Measurements from ENCODE around the gene UBE2H.

The UBE2H gene

GRCh38 chr7:129950933-129951225 lies 1.9 kb downstream of the UBE2H start:
- in situ Hi-C loops (cut with MboI; ENCODE audit: low sequenced_read_pairs), result no loop called here

- in situ Hi-C loops (cut with MboI; ENCODE audit: low sequenced_read_pairs), result no loop called here
Observed at GRCh38 chr7:129950191-129950932, 2.4 kb downstream of the UBE2H start.

DNA sequence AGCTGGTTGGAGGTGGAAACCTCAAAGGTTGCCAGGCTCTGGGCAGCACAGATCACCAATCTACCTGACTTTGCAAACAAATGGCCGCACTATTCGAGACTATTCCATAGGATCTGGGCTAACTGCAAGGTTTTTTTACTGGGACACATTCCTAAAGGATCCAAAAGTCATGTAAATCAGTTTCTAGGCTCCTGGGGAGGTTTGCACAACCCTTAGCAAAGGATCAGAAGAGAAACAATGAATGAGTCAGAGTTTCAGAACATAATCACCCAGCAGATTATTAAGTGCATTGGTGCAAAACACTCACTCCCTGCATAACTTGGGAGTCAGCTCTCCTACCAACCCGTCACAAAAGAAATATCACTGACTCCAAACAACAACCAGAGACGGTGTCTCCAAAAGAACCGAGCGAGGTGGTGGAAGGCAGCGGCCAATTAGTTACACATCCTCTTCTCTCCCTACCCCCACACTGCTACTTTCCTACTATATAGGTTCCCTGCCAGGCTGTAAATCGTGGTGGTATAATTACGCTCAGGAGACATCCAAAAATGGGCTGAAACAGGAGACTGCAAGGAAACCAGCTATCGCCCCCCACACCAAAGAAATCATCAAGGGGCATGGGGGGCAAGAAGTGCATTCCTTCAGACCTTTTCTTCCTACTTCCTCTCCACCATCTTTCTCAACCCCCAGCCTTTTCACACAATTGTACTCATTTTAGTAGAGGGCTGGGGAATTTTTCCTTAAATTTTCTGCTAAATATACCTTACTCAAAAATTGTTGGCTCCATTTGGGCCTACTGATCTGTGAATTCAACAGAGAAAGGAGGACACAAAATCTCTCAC lies 3.2 kb downstream of the UBE2H start:
- in situ Hi-C loops (cut with MboI; ENCODE audit: low sequenced_read_pairs), result no loop called here

DNA sequence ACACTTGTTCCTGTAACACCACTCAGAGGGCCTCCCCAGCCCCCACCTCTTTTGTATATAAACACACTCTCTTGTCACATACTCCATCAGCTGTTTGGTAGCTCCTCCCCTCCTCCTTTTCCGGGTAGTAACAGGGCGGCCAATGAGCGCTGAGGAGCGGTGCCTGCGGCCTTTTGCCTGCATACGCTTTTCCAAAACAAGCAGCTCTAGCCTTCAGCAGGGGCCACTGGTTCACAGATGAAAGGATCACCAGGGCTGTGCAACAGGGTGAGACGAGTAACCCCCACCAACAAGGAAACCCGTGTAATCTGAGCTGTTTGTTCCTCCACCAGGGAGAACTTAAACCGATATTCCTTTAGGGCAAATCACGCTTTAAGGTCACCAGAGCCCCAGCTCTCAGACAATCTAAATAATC lies 3.9 kb downstream of the UBE2H start:
- in situ Hi-C loops (cut with MboI; ENCODE audit: low sequenced_read_pairs), result no loop called here

- in situ Hi-C loops (cut with MboI; ENCODE audit: low sequenced_read_pairs), result no loop called here
Observed at GRCh38 chr7:129948338-129948737, 4.4 kb downstream of the UBE2H start.

DNA sequence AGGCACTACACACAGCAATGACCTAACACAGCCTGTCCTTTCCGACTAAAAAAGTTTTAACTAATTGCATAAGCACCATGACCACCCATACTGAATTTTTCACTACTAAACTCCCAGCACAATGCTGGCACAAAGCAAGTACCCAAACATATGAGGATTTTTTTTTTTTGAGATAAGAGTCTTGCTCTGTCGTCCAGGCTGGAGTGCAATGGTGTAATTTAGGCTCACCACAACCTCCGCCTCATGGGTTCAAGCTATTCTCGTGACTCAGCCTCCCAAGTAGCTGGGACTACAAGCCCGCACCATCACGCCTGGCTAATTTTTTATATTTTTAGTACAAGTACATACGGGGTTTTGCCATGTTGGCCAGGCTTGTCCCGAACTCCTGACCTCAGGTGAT lies 5.1 kb downstream of the UBE2H start:
- in situ Hi-C loops (cut with MboI; ENCODE audit: low sequenced_read_pairs), result no loop called here

DNA sequence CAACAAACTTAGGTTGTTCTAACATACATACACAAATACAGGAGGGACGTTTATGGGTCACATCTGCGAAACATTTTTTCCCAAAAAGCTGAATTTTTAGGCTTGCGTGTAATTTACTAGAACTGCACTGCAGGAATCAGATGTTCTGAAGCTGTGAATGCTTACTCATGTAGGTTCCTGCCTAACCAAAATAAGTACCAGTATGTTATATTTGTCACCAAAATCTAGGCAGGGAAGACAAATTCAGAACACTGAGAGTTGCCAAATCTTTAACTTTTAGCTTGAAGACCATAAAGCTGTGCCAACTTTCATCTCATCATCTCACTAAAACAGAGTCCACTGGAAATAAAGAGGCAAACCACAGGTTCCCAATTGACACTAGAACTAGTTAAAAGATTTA lies 5.7 kb downstream of the UBE2H start:
- in situ Hi-C loops (cut with MboI; ENCODE audit: low sequenced_read_pairs), result no loop called here

- in situ Hi-C loops (cut with MboI; ENCODE audit: low sequenced_read_pairs), result no loop called here
Observed at GRCh38 chr7:129946282-129946681, 6.5 kb downstream of the UBE2H start.

- in situ Hi-C loops (cut with MboI; ENCODE audit: low sequenced_read_pairs), result no loop called here
Observed at GRCh38 chr7:129943352-129943751, 9.4 kb downstream of the UBE2H start.

DNA sequence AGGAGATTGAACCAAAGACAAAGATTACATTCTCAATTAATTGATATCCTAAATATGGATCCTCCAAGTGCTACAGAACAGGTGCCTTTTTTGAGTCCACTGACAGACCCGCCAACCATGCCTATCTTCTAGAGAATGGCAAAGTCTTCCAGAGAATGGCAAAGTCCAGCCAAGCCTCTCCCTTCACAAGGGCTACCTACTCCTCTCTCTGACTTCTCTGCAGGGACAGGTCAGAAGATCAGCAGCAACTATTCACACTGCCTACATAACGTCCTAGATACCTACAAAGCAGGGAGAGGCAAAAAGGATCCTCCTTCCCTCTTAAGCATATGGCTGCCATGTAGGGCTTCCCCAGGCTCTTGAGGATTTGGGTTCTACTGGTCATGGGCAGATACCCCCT lies 12.4 kb downstream of the UBE2H start:
- in situ Hi-C loops (cut with MboI; ENCODE audit: low sequenced_read_pairs), result no loop called here

GRCh38 chr7:129939881-129940280 lies 12.9 kb downstream of the UBE2H start:
- in situ Hi-C loops (cut with MboI; ENCODE audit: low sequenced_read_pairs), result no loop called here

DNA sequence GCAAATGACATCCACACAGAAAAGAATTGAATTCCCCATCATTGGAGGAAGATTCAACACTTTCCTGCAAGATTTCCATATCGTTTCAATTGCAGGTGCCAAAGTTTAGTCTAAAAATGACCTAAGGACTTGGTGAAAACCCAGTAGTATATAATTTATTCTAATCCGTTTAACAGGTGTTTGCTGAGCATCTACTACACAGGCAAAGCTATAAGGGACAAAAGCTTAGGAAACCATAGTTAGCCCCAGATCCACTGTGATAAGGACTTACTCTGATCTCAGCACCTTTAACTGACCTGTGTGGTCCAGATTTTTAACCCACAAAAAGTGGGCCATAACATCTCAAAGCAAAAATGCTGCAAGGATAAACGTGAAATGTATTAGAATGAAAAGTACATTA lies 19.1 kb downstream of the UBE2H start:
- in situ Hi-C loops (cut with MboI; ENCODE audit: low sequenced_read_pairs), result no loop called here

DNA sequence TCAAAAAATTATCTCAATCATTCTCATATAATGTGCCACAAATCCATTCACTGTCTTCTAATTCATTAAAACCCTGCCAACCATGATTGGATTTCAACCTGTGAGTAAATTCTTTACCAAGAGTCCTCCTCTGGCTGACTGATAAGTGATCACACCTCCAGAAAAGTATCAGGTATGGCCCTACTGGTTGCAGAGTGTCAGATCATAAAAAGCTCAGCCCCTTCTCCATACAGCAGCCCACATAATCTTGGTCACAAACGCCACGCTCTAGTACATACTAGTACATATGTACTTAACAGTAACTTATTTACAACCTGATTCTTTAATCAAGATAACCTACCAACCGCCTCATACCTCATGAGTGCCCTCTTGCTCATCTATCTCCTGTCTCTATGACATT lies 26.1 kb downstream of the UBE2H start:
- in situ Hi-C loops (cut with MboI; ENCODE audit: low sequenced_read_pairs), result no loop called here

DNA sequence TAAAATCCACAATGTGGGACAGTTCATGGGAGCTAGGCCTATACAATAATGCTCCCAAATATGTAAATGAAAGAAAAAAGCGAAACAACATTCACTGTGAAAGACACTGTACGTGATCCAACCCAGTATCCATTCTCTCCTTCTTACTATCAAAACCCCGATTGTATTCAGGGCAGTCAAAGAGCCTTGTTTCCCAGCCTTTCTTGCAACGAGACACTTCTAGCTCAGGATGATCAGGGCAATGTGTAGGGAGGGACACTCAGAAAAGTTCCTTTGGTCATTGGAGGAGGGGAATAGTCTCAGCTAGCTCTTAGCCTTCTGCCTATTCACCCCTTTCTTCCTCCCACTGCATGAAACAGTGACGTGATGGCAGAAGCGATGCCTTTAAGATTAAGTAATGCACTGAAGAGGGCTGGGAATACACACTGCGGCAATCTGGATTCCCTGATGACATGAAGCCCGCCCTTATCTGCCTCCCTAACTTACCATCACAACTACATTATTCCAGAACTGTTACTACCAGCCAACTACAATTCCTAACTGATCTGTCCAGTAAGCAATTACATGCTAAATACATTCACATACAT lies 27.3 kb downstream of the UBE2H start:
- in situ Hi-C loops (cut with MboI; ENCODE audit: low sequenced_read_pairs), result no loop called here

GRCh38 chr7:129924602-129925001 lies 28.2 kb downstream of the UBE2H start:
- in situ Hi-C loops (cut with MboI; ENCODE audit: low sequenced_read_pairs), result no loop called here

GRCh38 chr7:129923709-129924108 lies 29.1 kb downstream of the UBE2H start:
- in situ Hi-C loops (cut with MboI; ENCODE audit: low sequenced_read_pairs), result no loop called here

DNA sequence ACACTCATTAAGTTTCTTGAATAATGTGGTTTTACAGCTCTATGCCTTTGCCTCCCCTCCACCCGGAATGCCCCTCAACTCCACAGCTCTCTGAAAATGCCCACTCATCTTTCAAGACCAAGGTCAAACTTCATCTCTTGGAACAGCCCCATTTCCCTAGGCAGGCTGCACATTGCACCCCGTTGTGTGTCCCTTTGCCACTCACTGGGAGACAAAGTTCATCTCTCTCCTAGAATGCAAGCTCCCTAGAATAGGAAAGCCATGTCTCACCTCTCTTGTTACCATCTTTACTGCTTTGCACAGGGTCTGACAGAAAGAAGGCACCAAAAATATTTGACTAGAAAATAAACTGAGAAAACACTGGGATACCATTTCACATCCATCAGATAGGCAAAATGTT lies 33.3 kb downstream of the UBE2H start:
- in situ Hi-C loops (cut with MboI; ENCODE audit: low sequenced_read_pairs), result no loop called here

- in situ Hi-C loops (cut with MboI; ENCODE audit: low sequenced_read_pairs), result no loop called here
Observed at GRCh38 chr7:129918922-129919321, 33.8 kb downstream of the UBE2H start.

DNA sequence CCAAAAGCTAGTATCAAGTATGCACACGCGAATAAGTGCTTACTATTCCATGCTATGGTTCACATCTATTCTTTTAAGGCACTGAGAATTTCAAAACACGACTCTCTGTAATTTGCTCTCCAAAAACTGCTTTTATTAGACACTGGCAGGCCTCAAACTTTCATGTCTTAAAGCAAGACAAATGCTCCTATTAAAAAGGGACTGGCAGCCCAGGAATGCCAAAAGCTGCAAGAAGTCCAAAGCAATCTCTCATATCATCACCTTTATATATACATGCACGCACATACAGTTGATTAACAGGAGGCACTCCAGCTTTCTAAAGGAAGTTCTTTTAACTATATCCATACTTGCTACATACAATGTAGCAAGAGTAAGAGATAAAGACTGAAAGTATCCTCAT lies 34.8 kb downstream of the UBE2H start:
- in situ Hi-C loops (cut with MboI; ENCODE audit: low sequenced_read_pairs), result no loop called here

DNA sequence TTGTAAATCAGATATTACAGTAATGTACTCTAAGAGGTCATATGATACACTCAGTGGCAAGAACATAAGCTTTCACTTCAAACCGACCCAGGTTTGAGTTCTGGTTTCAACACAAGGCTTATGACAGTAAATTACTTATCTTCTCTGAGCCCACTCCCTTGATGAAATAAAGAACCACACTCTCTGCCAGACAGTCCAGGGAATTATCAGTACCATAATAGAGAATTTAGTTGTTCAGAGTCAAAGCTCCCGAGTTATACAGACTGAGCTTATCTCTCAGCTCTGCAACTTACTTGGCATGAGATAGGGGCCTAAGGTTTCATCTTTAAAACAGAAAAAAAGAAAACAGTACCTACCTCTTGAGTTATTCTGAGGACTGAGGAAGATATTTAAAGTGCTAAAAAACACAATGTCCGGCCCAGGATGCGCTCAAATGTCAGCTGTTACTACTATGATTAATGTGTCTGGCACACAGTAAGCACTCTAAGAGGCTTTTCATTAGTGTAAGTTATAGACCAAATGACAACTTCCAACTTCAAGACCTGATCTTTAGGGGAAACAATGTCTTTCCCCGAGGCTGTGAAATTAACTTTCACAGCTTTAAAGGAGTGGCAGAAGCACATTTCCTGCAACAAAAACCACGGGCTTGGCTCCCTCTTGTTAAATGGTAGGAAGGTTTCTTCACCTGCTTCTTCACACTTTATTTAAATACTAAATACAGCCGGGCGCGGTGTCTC lies 38.1 kb downstream of the UBE2H start:
- in situ Hi-C loops (cut with MboI; ENCODE audit: low sequenced_read_pairs), result no loop called here

DNA sequence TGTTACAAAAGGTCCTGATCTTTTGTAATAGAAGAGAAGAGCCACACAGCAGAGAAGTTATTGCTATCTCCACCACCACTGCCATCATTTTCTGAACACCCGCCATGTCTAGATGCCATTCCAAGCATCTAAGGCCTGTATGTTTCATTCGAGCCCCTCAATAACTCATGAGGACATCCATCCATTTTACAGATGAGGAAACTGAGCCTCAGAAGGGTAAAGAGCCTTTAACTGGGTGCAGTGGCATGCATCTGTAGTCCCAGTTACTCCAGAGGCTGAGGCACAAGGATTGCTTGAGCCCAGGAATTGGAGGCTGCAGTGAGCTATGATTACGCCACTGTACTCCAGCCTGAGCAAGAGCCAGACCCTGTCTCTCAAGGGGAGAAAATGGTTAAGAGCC lies 39.3 kb downstream of the UBE2H start:
- in situ Hi-C loops (cut with MboI; ENCODE audit: low sequenced_read_pairs), result no loop called here

- in situ Hi-C loops (cut with MboI; ENCODE audit: low sequenced_read_pairs), result no loop called here
Observed at GRCh38 chr7:129911790-129912189, 41.0 kb downstream of the UBE2H start.
